ENCODE results near the gene GID8.

Gene GID8

DNA sequence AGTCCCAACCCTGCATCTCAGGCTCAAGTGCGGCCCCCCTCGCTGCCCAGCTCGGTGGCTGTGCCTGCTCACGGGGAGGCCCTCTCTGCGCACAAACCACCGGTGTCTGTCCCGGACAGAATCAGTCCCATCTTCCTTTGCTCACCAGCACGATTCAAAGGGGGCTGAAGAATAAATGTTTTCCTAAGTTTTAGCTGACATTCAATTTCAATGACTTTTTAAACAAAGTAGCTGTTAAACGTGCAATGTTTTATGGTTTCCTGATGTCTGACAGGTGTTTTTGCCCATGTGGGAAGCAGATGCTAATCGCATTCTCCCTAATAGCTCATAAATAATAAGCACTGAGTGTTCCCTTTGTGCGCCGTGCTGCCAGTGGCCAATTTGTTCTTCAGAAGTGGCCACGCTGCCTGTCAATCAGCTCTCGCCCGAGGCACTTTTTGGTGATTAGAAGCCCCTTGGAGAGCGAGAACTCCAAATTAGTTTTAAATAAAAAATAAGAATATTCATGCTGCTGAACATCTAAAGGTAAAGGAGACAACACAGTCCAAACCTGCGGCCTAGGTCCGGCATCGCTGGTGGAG lies 42.5 kb downstream of the GID8 start:
- H3K4me3 ChIP-seq (ENCODE audit: low read depth, low read length): no peak overlapping the region

DNA sequence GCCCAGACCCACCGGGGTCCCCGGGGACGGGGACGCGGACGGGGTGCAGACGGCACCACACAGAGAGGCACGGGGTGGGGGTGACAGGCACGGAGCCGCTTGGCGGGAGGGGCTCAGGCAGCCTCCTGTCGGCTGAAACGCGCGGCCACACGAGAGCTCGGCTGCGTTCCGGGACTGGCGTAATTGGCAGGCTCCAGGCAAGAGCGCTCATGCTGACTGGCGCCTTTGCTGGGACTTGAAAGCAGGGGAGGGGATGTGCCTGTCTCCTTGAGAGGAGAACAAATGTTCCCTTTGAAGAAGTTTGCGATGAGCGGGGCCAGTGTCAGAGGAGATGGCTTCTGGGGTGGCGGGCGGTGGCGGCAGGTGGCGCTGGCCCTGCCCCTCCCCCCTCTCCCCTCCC lies 43.0 kb downstream of the GID8 start:
- TF ChIP-seq, protein P1, sequence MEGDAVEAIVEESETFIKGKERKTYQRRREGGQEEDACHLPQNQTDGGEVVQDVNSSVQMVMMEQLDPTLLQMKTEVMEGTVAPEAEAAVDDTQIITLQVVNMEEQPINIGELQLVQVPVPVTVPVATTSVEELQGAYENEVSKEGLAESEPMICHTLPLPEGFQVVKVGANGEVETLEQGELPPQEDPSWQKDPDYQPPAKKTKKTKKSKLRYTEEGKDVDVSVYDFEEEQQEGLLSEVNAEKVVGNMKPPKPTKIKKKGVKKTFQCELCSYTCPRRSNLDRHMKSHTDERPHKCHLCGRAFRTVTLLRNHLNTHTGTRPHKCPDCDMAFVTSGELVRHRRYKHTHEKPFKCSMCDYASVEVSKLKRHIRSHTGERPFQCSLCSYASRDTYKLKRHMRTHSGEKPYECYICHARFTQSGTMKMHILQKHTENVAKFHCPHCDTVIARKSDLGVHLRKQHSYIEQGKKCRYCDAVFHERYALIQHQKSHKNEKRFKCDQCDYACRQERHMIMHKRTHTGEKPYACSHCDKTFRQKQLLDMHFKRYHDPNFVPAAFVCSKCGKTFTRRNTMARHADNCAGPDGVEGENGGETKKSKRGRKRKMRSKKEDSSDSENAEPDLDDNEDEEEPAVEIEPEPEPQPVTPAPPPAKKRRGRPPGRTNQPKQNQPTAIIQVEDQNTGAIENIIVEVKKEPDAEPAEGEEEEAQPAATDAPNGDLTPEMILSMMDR (IDR thresholded peaks at IDR 0.05; ENCODE audit: low read depth, low read length): no peak
- no peak overlapping the region for H3K4me3 ChIP-seq (ENCODE audit: low read depth, low read length)

More for the DNA sequence above, 42.5 kb downstream of the GID8 start:
- TF ChIP-seq, protein P1 (IDR thresholded peaks at IDR 0.05; ENCODE audit: low read depth, low read length): no peak

DNA sequence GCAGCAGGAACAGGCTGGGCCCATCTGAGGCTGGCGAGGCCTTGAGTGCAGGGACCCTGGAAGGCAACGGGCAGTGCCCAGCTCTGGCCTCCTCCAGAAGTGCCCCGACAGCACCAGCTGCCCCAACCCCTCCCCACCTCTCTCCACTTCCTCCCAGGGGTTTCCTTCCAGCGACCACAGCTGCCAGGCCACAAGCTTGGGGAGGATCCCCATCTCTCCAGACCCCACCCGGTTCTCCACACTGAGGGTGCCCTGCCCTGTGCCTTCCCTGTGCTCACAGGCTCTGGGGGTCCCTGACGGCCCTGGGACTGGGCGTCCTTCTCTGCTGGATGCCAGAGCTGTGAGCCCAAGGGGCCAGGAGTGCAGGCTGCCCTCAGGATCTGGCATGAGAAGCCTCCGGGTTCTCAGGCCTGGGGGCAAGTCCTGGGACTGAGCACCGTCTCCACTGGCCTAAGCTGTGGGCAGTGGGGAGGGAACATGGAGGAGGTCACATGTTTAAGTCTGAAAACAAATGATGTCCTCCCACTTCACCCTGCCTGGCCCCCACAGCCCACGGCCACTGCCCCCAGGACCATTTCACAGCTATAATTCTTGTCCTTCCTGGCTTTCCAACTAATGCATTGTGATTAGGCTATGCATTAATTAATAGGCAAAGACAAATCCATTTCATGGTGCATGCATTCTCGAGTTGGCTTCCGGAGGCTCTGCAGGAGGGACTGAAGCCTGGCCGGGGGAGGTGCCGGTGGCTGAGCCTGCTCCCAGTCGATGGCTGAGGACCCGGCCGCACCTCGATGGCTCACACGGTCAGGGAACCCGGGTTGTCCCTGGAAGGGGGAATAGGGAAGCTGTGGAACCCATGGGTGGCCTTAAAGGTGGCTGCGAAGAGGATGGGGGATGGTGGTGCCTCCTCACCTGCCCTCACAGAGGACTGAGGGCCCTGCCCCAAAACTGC lies 44.5 kb downstream of the GID8 start:
- H3K4me3 ChIP-seq (ENCODE audit: low read depth, low read length): no peak overlapping the region
- TF ChIP-seq, protein P1 (IDR thresholded peaks at IDR 0.05; ENCODE audit: low read depth, low read length): no peak

DNA sequence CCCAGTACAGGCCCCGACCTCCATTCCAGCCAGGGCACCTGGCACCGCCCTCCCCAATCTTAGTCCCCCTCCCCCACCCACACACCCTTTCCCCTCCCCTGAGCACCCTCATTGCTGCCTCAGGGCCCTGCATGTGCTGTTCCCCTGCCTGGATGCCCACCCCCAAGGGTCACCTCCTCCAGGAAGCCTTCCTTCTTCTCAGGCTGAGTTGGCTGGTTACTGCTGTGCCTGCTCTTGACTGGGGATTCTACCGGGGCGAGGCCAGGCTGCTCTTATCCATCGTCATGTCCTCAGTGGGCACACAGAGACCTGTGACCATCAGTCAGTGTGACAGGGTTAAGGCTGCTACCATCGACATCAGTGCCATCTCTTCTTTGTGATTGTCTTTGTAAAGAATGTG lies 45.3 kb downstream of the GID8 start:
- TF ChIP-seq, protein P1 (IDR thresholded peaks at IDR 0.05; ENCODE audit: low read depth, low read length): no peak
- H3K4me3 ChIP-seq (ENCODE audit: low read depth, low read length): no peak overlapping the region

DNA sequence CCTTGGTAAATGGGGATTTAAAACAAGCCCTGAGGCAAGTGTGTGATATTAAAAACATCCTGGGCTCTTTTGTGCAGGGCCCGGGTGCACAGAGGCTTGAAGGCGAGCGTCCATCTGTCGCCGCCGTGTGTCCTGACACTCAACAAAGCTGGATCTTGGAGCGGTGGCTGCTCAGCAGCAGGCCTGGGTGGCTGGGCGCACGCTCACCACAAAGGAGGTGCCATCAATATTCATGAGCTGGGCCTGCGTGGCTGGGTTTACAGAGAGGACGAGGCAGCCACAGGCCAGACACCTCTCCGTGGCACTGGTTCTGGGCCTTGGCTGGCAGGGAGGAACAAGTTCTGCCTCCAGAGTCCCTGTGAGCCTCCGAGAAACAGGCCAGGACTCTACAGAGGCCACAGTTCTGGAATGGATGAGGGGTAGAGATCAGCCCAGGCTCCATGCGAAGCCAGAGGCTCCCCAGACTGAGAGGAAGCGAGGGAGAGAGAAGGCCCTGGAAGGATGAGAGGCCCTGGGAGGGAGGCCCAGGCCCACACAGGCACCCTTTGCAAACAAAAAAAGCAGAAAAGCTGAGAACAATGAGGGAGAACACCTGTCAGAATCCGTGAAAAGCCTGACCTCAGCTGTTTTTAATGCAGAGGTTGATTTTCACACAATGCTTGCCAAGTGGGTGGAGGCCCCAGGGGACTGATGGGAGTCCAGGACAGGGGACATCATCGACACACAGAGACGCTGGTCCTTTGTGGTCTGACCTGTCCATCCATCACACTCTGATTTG lies 46.9 kb downstream of the GID8 start:
- TF ChIP-seq, protein P1 (IDR thresholded peaks at IDR 0.05; ENCODE audit: low read depth, low read length): no peak
- H3K4me3 ChIP-seq (ENCODE audit: low read depth, low read length): no peak overlapping the region

DNA sequence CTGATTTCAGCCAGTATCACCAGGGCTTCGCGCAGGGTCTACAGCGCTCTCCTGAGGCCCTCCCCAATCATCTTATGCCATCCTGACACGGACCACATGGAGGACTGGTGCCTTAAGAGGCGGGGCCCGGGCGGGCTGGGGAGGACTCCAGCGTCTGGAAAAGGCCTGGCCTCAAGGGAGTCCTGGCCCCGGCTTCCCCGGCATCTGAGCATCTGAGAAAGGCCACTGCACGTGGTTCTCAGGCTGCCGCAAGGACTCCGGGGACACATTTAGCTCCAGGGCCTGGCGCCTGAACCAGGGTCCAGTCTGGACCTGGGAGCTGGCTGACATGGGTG lies 47.5 kb downstream of the GID8 start:
- TF ChIP-seq, protein P1 (IDR thresholded peaks at IDR 0.05; ENCODE audit: low read depth, low read length): no peak
- no peak overlapping the region for H3K4me3 ChIP-seq (ENCODE audit: low read depth, low read length)
